Measurements from ENCODE around the gene INIP.
"Not testable (repeated sequence)": the region's sequence is repeated elsewhere in the genome, so short reads cannot be mapped to it uniquely, and the experiment has no call there.

The INIP gene

DNA sequence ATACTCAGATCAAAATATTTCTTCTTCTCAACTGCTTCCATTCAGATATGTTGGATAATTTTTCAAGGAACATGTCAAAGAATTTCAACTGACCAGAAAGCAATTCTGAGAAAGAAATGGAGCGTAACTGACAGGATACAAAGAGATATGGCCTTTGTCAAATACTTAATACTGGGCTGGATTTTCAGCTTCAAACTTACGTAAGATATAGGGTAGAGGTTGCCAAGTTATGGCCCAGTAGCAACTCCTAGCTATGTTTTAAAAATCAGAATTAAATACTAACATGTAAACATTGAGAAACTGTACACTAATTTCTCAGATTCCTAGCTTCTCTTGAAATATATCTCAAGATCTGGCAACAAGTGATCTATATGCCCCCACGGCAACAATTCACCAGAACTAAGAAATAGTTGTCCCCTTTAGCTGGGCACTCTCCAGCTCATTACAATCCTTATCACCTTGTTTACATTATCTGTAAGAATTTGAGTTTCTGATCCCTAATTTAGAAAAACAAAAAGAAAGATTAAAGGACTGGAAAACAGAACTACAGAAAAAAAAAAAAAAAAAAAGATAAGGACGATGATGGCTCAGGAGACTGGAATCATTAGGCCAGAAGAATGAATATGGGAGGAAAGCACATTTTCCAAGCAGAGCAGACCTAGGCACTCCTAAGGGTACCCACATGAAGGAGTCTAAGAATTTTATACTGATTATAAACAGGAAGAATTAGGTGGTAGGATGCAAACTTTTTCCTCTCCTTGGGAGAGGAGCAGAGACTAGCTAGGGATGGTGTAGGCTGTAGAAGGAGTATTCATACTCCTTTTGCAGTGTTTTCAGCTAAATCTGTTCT, 23.0 kb downstream of the INIP start:
- Mint-ChIP-seq H3K36me3 (ENCODE audit: insufficient read depth) (peaks cover 20% of the 10 kb centered on the region), H3K4me1 (peaks cover 12% of the 10 kb centered on the region), H3K27me3 (no peaks in the 10 kb centered on the region), H3K4me3 (no peak overlapping the region), H3K9me3 (no peaks in the 10 kb centered on the region), H3K27ac (ENCODE audit: low read depth) (peak overlapping the region; percentile 41)
- no peak for DNase-seq (ENCODE audit: low spot score in 2 of 2)
- ATAC-seq (replicated peaks; ENCODE audit: extremely low read depth, poor library complexity, severe bottlenecking): no peak

DNA sequence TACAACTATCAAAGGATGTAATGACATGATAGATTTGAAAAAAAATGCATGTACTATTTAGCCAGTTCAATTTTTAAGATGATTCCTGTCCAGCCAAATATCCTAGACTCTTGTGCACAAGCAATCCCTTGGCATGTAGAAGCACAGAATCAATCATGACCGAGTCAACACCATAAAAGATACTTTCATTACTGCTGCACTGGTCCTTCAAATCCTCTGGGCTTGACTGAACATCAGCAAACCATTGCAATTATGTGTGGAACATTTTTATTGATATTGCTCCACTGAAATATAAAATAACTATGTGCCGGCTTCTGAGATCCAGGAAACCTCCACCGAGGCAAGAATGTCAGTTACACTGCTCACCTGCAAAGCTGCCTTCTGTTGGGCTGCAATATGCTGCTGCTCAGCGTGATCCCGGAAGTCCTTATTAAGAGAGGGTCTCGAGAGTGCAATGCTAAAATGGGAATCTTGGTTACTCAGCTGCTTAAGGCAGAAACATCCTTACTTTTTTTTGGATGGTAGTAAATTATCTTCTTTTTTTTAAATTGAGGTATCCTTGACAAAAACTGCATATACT, 28.7 kb downstream of the INIP start:
- H3K4me1 Mint-ChIP-seq: no peaks in the 10 kb centered on the region
- H3K9me3 Mint-ChIP-seq: no peaks in the 10 kb centered on the region
- H3K4me3 Mint-ChIP-seq: no peak overlapping the region
- H3K36me3 Mint-ChIP-seq (ENCODE audit: insufficient read depth): peaks cover 22% of the 10 kb centered on the region
- ATAC-seq (replicated peaks; ENCODE audit: extremely low read depth, poor library complexity, severe bottlenecking) (no peak), DNase-seq (ENCODE audit: low spot score in 2 of 2) (no peak)
- H3K27me3 Mint-ChIP-seq: no peaks in the 10 kb centered on the region
- H3K27ac Mint-ChIP-seq (ENCODE audit: low read depth): no peak overlapping the region

- Mint-ChIP-seq H3K4me1 (no peaks in the 10 kb centered on the region), H3K27ac (ENCODE audit: low read depth) (no peak overlapping the region), H3K9me3 (peaks cover 11% of the 10 kb centered on the region), H3K36me3 (ENCODE audit: insufficient read depth) (no peaks in the 10 kb centered on the region), H3K27me3 (no peaks in the 10 kb centered on the region), H3K4me3 (no peak overlapping the region)
- DNase-seq (ENCODE audit: low spot score in 2 of 2) (no peak), ATAC-seq (replicated peaks; ENCODE audit: extremely low read depth, poor library complexity, severe bottlenecking) (no peak)
These were observed 37.0 kb downstream of the INIP start for GRCh38 chr9:112680731-112681402.

DNA sequence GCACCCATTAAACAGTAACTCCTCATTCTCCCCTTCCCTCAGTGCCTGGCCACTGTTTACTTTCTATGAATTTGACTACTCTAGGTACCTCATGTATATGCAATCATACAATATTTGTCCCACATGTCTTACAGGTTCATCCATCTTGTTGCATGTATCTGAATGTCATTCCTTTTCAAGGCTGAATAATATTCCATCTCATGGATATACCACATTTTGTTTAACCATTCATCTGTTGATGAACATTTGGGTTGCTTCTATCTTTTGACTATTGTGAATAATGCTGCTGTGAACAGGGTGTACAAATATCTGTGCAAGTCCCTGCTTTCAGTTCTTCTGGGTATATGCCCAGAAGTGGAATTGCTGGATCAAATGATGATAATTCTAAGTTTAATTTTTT, 40.9 kb downstream of the INIP start:
- H3K27ac Mint-ChIP-seq (ENCODE audit: low read depth): no peak overlapping the region
- no peaks in the 10 kb centered on the region for H3K27me3 Mint-ChIP-seq
- ATAC-seq (replicated peaks; ENCODE audit: extremely low read depth, poor library complexity, severe bottlenecking): no peak
- DNase-seq (ENCODE audit: low spot score in 2 of 2): no peak
- H3K4me3 Mint-ChIP-seq: no peak overlapping the region
- no peaks in the 10 kb centered on the region for H3K4me1 Mint-ChIP-seq
- H3K9me3 Mint-ChIP-seq: peaks cover 11% of the 10 kb centered on the region
- no peaks in the 10 kb centered on the region for H3K36me3 Mint-ChIP-seq (ENCODE audit: insufficient read depth)

DNA sequence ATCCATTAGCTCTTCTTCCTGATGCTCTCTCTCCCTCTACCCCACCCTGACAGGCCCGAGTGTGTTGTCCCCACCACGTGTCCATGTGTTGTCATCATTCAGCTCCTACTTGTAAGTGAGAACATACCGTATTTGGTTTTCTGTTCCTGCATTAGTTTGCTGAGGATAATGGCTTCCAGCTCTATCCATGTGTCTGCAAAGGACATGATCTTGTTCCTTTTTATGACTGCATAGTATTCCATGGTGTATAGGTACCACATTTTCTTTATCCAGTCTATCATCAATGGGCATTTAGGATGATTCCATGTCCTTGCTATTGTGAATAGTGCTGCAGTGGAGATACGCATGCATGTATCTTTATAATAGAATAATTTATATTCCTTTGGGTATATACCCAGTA, 44.7 kb downstream of the INIP start:
- DNase-seq (ENCODE audit: low spot score in 2 of 2); H3K4me3 Mint-ChIP-seq; H3K36me3 Mint-ChIP-seq (ENCODE audit: insufficient read depth); ATAC-seq (replicated peaks; ENCODE audit: extremely low read depth, poor library complexity, severe bottlenecking); H3K4me1 Mint-ChIP-seq; H3K27ac Mint-ChIP-seq (ENCODE audit: low read depth); H3K27me3 Mint-ChIP-seq: not testable (repeated sequence)
- peaks cover 11% of the 10 kb centered on the region for H3K9me3 Mint-ChIP-seq

DNA sequence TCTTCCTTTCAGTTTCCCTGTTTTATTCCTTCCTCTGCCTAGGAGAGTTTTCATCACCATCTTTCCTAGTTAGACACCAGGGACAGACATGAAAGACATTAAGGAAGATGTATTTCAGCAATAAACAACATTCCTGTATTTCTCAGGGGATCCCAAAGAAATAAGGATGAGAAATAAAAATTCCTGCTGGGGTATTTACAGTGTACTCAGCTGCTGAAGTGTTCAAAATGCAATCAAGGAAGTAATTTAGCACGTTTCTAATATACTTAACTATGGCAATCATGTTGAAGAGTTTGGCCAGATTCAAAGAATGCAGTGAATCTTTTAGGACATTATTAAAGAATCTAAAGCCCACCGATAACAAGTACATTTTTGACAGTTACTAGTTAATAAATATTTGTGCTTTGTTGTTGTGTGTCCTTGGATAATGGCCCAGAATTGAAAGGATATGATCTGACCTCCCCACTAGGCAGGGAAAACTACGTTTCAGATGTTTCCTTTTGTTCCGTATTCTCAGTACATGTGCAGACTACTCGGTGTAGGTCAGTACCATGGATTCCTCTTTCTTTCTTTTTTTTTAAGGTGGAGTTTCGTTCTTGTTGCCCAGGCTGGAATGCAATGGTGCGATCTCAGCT, 46.8 kb downstream of the INIP start:
- no peaks in the 10 kb centered on the region for H3K36me3 Mint-ChIP-seq (ENCODE audit: insufficient read depth)
- no peak overlapping the region for H3K27ac Mint-ChIP-seq (ENCODE audit: low read depth)
- H3K4me1 Mint-ChIP-seq: no peaks in the 10 kb centered on the region
- no peaks in the 10 kb centered on the region for H3K9me3 Mint-ChIP-seq
- no peaks in the 10 kb centered on the region for H3K27me3 Mint-ChIP-seq
- no peak for DNase-seq (ENCODE audit: low spot score in 2 of 2)
- no peak overlapping the region for H3K4me3 Mint-ChIP-seq
- ATAC-seq (replicated peaks; ENCODE audit: extremely low read depth, poor library complexity, severe bottlenecking): no peak

GRCh38 chr9:112669326-112669725, 48.6 kb downstream of the INIP start:
- DNase-seq (ENCODE audit: low spot score in 2 of 2) (no peak), ATAC-seq (replicated peaks; ENCODE audit: extremely low read depth, poor library complexity, severe bottlenecking) (no peak)
- no peaks in the 10 kb centered on the region for H3K9me3 Mint-ChIP-seq
- no peaks in the 10 kb centered on the region for H3K4me1 Mint-ChIP-seq
- no peak overlapping the region for H3K4me3 Mint-ChIP-seq
- no peaks in the 10 kb centered on the region for H3K36me3 Mint-ChIP-seq (ENCODE audit: insufficient read depth)
- H3K27ac Mint-ChIP-seq (ENCODE audit: low read depth): no peak overlapping the region
- H3K27me3 Mint-ChIP-seq: no peaks in the 10 kb centered on the region

GRCh38 chr9:112665347-112665746, 52.6 kb downstream of the INIP start:
- DNase-seq (ENCODE audit: low spot score in 2 of 2): no peak
- H3K9me3 Mint-ChIP-seq: no peaks in the 10 kb centered on the region
- no peak overlapping the region for H3K27ac Mint-ChIP-seq (ENCODE audit: low read depth)
- H3K36me3 Mint-ChIP-seq (ENCODE audit: insufficient read depth): no peaks in the 10 kb centered on the region
- no peak overlapping the region for H3K4me3 Mint-ChIP-seq
- no peaks in the 10 kb centered on the region for H3K27me3 Mint-ChIP-seq
- H3K4me1 Mint-ChIP-seq: no peaks in the 10 kb centered on the region
- no peak for ATAC-seq (replicated peaks; ENCODE audit: extremely low read depth, poor library complexity, severe bottlenecking)

DNA sequence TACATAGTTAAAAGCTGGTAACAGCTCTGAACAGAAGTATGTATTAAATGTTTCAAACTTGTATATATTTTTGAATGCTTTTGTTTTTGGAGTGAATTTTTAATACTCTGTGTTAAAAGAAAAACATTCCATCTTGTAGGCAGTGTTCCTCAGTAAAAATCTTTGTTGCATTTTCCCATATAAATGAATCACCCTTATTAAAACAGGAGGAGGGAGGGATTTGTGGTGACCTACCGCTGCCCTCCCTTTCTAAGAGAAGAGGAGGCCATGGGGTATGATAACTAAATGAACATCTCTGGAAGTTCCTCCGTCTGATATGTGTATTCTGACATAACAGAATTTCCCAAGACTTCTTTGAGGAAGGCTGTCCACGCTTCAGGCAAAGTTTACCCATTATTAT, 53.4 kb downstream of the INIP start:
- H3K36me3 Mint-ChIP-seq (ENCODE audit: insufficient read depth): no peaks in the 10 kb centered on the region
- no peak overlapping the region for H3K4me3 Mint-ChIP-seq
- no peak for DNase-seq (ENCODE audit: low spot score in 2 of 2)
- no peaks in the 10 kb centered on the region for H3K9me3 Mint-ChIP-seq
- no peaks in the 10 kb centered on the region for H3K4me1 Mint-ChIP-seq
- ATAC-seq (replicated peaks; ENCODE audit: extremely low read depth, poor library complexity, severe bottlenecking): no peak
- H3K27ac Mint-ChIP-seq (ENCODE audit: low read depth): no peak overlapping the region
- H3K27me3 Mint-ChIP-seq: no peaks in the 10 kb centered on the region

DNA sequence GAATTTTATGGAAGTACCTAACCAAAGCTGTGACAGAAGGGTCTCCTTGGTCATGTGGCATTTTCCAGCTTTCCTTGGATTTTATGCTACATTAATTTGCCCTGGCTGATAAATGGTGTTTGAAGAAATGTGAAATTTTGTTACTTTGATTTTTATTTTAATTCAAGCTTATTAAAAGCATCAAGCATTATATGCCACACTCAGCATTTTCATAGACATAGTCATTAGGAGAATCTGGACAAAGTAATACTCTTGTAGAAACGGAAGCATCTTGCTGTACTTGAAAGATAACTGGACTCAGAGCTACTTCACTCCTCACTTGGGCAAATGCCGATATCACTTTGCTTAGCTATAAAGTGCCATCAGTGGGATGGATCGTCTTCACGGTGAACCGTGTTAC, 54.2 kb downstream of the INIP start:
- Mint-ChIP-seq H3K27me3 (no peaks in the 10 kb centered on the region), H3K36me3 (ENCODE audit: insufficient read depth) (no peaks in the 10 kb centered on the region), H3K4me3 (no peak overlapping the region), H3K9me3 (no peaks in the 10 kb centered on the region), H3K4me1 (no peaks in the 10 kb centered on the region), H3K27ac (ENCODE audit: low read depth) (no peak overlapping the region)
- no peak for DNase-seq (ENCODE audit: low spot score in 2 of 2)
- ATAC-seq (replicated peaks; ENCODE audit: extremely low read depth, poor library complexity, severe bottlenecking): no peak

DNA sequence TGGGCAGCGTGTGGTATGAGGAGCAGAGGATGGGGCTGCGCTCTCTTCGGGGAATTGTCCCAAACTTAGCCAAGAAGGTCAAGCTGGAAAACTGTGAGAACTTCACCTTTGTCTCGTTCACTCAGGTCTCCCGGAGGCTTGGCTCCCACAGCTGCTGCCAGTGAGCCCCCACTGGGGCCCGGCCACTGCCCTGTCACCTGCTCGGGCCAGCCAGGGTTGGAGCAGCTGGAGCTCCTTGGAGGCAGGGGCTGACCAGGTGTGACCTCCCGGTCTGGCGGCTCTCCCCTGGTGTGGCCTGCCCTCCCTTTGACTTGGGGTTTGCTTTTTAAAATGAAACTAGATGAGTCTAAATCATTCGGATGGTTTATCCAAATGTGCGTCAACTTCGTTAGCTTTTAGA, 58.0 kb downstream of the INIP start:
- ATAC-seq (replicated peaks; ENCODE audit: extremely low read depth, poor library complexity, severe bottlenecking): no peak
- no peaks in the 10 kb centered on the region for H3K36me3 Mint-ChIP-seq (ENCODE audit: insufficient read depth)
- no peak overlapping the region for H3K4me3 Mint-ChIP-seq
- H3K27ac Mint-ChIP-seq (ENCODE audit: low read depth): no peak overlapping the region
- no peaks in the 10 kb centered on the region for H3K27me3 Mint-ChIP-seq
- H3K9me3 Mint-ChIP-seq: no peaks in the 10 kb centered on the region
- no peak for DNase-seq (ENCODE audit: low spot score in 2 of 2)
- no peaks in the 10 kb centered on the region for H3K4me1 Mint-ChIP-seq

DNA sequence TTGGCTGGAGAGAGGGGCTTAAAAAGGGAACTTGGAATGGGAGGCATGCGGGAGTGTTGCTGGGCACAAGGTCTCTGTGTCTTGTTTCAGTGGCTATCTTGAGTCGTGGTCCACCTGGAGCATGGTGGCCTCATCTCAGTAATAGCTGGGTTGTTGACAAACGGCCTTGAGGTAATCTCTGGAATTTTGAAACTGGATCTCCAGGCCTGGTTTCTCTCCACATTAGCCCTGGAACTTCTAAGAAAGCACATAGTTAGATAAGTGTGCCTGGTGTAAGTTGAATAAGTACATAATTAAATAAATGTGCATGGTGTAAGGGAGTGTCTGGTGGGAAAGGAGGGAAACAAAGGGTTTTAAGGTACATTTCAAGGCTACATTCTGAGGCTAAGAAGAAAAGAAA, 62.2 kb downstream of the INIP start:
- no peak overlapping the region for H3K4me3 Mint-ChIP-seq
- no peaks in the 10 kb centered on the region for H3K27me3 Mint-ChIP-seq
- no peak overlapping the region for H3K27ac Mint-ChIP-seq (ENCODE audit: low read depth)
- no peak for ATAC-seq (replicated peaks; ENCODE audit: extremely low read depth, poor library complexity, severe bottlenecking)
- H3K36me3 Mint-ChIP-seq (ENCODE audit: insufficient read depth): no peaks in the 10 kb centered on the region
- H3K9me3 Mint-ChIP-seq: no peaks in the 10 kb centered on the region
- DNase-seq (ENCODE audit: low spot score in 2 of 2): no peak
- no peaks in the 10 kb centered on the region for H3K4me1 Mint-ChIP-seq

Measured in central memory CD8-positive, alpha-beta T cell (primary cell).